MCF 10A (cell line): ENCODE results near the gene DPYD. TPM values are rescaled to one million over a fixed set of nuclear protein-coding genes. Genes with fewer than 3 reads are reported as not detected.

Experiments used
- BruUV-seq: library from RNA; stranded (reverse); fragments of 400-500 nt; replicated peaks from 2 replicates; lab custom pipeline; 2021; lab: Mats Ljungman, UMichigan
- CTCF ChIA-PET: fragments of 300-600 bp; sonication (Branson Sonifier 250); formaldehyde crosslinking; extraction: SDS; loops from one replicate; lab custom pipeline; 2021; ENCODE audit warnings: antibody characterized with exemption, inconsistent platforms; lab: Yijun Ruan, JAX
- POLR2A ChIA-PET: fragments of 300-600, 350-650 bp; sonication (Branson Sonifier 250); formaldehyde crosslinking; extraction: SDS; loops from one replicate; lab custom pipeline; 2020; ENCODE audit warnings: antibody characterized with exemption, inconsistent platforms; lab: Yijun Ruan, JAX
- DNase-seq: peaks from one replicate; pipeline ENCODE4 v3.0.0-alpha.2; 2018; ENCODE audit not compliant: unreplicated experiment
- H3K27ac Mint-ChIP-seq: one replicate; pipeline ENCODE4 v1.8.0; 2022; ENCODE audit warnings: mild to moderate bottlenecking, low read depth, mixed read lengths; ENCODE audit not compliant: unreplicated experiment
- H3K27me3 Mint-ChIP-seq: one replicate; pipeline ENCODE4 v1.8.0; 2022; ENCODE audit warnings: mixed read lengths; ENCODE audit not compliant: insufficient read depth, unreplicated experiment
- H3K36me3 Mint-ChIP-seq: one replicate; pipeline ENCODE4 v1.8.0; 2022; ENCODE audit warnings: mild to moderate bottlenecking, moderate library complexity, mixed read lengths; ENCODE audit not compliant: insufficient read depth, unreplicated experiment
- H3K4me1 Mint-ChIP-seq: one replicate; pipeline ENCODE4 v1.8.0; 2022; ENCODE audit warnings: mixed read lengths; ENCODE audit not compliant: insufficient read depth, unreplicated experiment
- H3K4me3 Mint-ChIP-seq: one replicate; pipeline ENCODE4 v1.8.0; 2022; ENCODE audit warnings: mild to moderate bottlenecking, moderate library complexity, mixed read lengths; ENCODE audit not compliant: unreplicated experiment
- H3K9me3 Mint-ChIP-seq: one replicate; pipeline ENCODE4 v1.8.0; 2022; ENCODE audit warnings: mixed read lengths; ENCODE audit not compliant: unreplicated experiment
- CTCF ChIP-seq: fragments of 200-600 bp; IDR thresholded peaks from one replicate; pipeline ENCODE4 v1.8.0; 2022; ENCODE audit warnings: antibody characterized with exemption, mild to moderate bottlenecking; ENCODE audit not compliant: unreplicated experiment
- intact Hi-C: fragments of 100-400 bp; cut with micrococcal nuclease; formaldehyde crosslinking; loops from 2 replicates; pipeline ENCODE4 v1.14.1; 2022
- total RNA-seq: library from RNA; stranded (reverse); gene quantifications from 2 replicates; pipeline ENCODE4 v1.2.3, GENCODE V29; 2022

DPYD gene
- total RNA-seq, 1 experiment from 2014 or later: 48.2 TPM

GRCh38 chr1:97820470-97821188 is 100.2 kb downstream of the DPYD start:
- Mint-ChIP-seq H3K36me3 (peaks cover 8% of the 10 kb centered on the region), H3K9me3 (no peaks in the 10 kb centered on the region), H3K27me3 (no peaks in the 10 kb centered on the region), H3K27ac (no peak overlapping the region), H3K4me1 (no peaks in the 10 kb centered on the region), H3K4me3 (no peak overlapping the region)
- TF ChIP-seq CTCF: peak; percentile 45
- intact Hi-C loops: loop anchor here (1.0 to 5.0 kb wide), 6 partner anchors 152 to 854 kb away; no protein-coding TSS in a partner anchor
- no TSS peak for BruUV-seq
- ChIA-PET POLR2A (no interaction called here), CTCF (interaction anchor here (0.6 to 1.1 kb wide), 8 partner anchors 51 to 1373 kb away, joined by 3 to 6 read pairs (median 3); no protein-coding TSS in a partner anchor)
- peak; percentile 43 for DNase-seq

GRCh38 chr1:97816927-97817326 is 103.9 kb downstream of the DPYD start:
- ChIA-PET CTCF (interaction anchor here (0.9 to 1.4 kb wide), 2 partner anchors 33 to 648 kb away, joined by 3 read pairs; no protein-coding TSS in a partner anchor), POLR2A (interaction anchor here (0.8 to 1.1 kb wide), 2 partner anchors 33 to 104 kb away, joined by 3 read pairs; partner anchors contain the start of gene DPYD)
- no peaks in the 10 kb centered on the region for H3K9me3 Mint-ChIP-seq
- no peak for DNase-seq
- H3K27me3 Mint-ChIP-seq: no peaks in the 10 kb centered on the region
- intact Hi-C loops: no loop called here
- peaks cover 6% of the 10 kb centered on the region for H3K36me3 Mint-ChIP-seq
- no TSS peak for BruUV-seq
- H3K4me1 Mint-ChIP-seq: peaks cover 17% of the 10 kb centered on the region
- no peak for TF ChIP-seq CTCF
- no peak overlapping the region for H3K27ac Mint-ChIP-seq
- H3K4me3 Mint-ChIP-seq: no peak overlapping the region

GRCh38 chr1:97814804-97815203 is 106.0 kb downstream of the DPYD start:
- ChIA-PET POLR2A (no interaction called here), CTCF (no interaction called here)
- H3K36me3 Mint-ChIP-seq: peaks cover 19% of the 10 kb centered on the region
- H3K27me3 Mint-ChIP-seq: no peaks in the 10 kb centered on the region
- peaks cover 17% of the 10 kb centered on the region for H3K4me1 Mint-ChIP-seq
- BruUV-seq: no TSS peak
- H3K4me3 Mint-ChIP-seq: no peak overlapping the region
- H3K9me3 Mint-ChIP-seq: no peaks in the 10 kb centered on the region
- DNase-seq: no peak
- H3K27ac Mint-ChIP-seq: no peak overlapping the region
- no peak for TF ChIP-seq CTCF
- intact Hi-C loops: no loop called here

GRCh38 chr1:97814121-97814520 is 106.7 kb downstream of the DPYD start:
- Mint-ChIP-seq H3K9me3 (no peaks in the 10 kb centered on the region), H3K4me1 (peaks cover 17% of the 10 kb centered on the region), H3K27ac (no peak overlapping the region), H3K4me3 (no peak overlapping the region), H3K36me3 (peaks cover 25% of the 10 kb centered on the region), H3K27me3 (no peaks in the 10 kb centered on the region)
- intact Hi-C loops: no loop called here
- DNase-seq: peak; percentile 17
- BruUV-seq: no TSS peak
- TF ChIP-seq CTCF: no peak
- POLR2A ChIA-PET: interaction anchor here (0.7 kb wide), 2 partner anchors 92 to 1977 kb away, joined by 3 to 4 read pairs; no protein-coding TSS in a partner anchor
- CTCF ChIA-PET: no interaction called here
